WTC11 (cell line): Measurements from ENCODE around the gene PPP6R1. TPM values are rescaled to one million over a fixed set of nuclear protein-coding genes. Genes with fewer than 3 reads are reported as not detected.

ENCODE experiments used
- ATAC-seq: fragments of 200-7000 bp; cut with Tn5 transposase; 2 replicates; pipeline ENCODE4 v1.10.0; 2021; ENCODE audit warnings: mild to moderate bottlenecking, moderate library complexity
- CTCF ChIA-PET: fragments of 300-600 bp; sonication (Branson Sonifier 250); formaldehyde crosslinking; loops from one replicate; lab custom pipeline; 2021; ENCODE audit warnings: antibody characterized with exemption; lab: Charles Lee
- POLR2A ChIA-PET: fragments of 350-600 bp; sonication (Branson Sonifier 250); formaldehyde crosslinking; loops from one replicate; lab custom pipeline; 2021; ENCODE audit warnings: antibody characterized with exemption; lab: Charles Lee
- DNase-seq: peaks from one replicate; pipeline ENCODE4 v3.0.0; 2021; ENCODE audit warnings: low spot score
- H3K27ac Mint-ChIP-seq: 2 replicates; pipeline ENCODE4 v1.8.0; 2021; ENCODE audit warnings: mixed read lengths
- H3K27me3 Mint-ChIP-seq: 2 replicates; pipeline ENCODE4 v1.8.0; 2021; ENCODE audit warnings: low read depth, mild to moderate bottlenecking, moderate library complexity, mixed read lengths
- H3K36me3 Mint-ChIP-seq: 2 replicates; pipeline ENCODE4 v1.8.0; 2021; ENCODE audit warnings: mixed read lengths
- H3K4me1 Mint-ChIP-seq: 2 replicates; pipeline ENCODE4 v1.8.0; 2022; ENCODE audit warnings: mixed read lengths
- H3K4me3 Mint-ChIP-seq: 2 replicates; pipeline ENCODE4 v1.8.0; 2021; ENCODE audit warnings: mild to moderate bottlenecking, moderate library complexity, mixed read lengths
- H3K9me3 Mint-ChIP-seq: 2 replicates; pipeline ENCODE4 v1.8.0; 2021; ENCODE audit warnings: mixed read lengths
- CREB1 ChIP-seq: sonication (generic); formaldehyde crosslinking; IDR thresholded peaks from 2 replicates; pipeline ENCODE4 v1.8.0; 2023; ENCODE audit warnings: mild to moderate bottlenecking, missing genetic modification reagents
- EMX1 ChIP-seq: fragments of 250-450 bp; sonication (Bioruptor Pico); IDR thresholded peaks from 2 replicates; pipeline ENCODE4 v1.8.0; 2021; ENCODE audit warnings: mild to moderate bottlenecking
- ESRRA ChIP-seq: sonication (generic); formaldehyde crosslinking; IDR thresholded peaks from 2 replicates; pipeline ENCODE4 v1.8.1; 2022; ENCODE audit warnings: mild to moderate bottlenecking, missing genetic modification reagents, borderline replicate concordance
- FOXP1 ChIP-seq: sonication (generic); formaldehyde crosslinking; IDR thresholded peaks from 2 replicates; pipeline ENCODE4 v1.8.0; 2022; ENCODE audit warnings: missing genetic modification reagents, mild to moderate bottlenecking, moderate library complexity, borderline replicate concordance
- GABPB1 ChIP-seq: sonication (generic); formaldehyde crosslinking; IDR thresholded peaks from 2 replicates; pipeline ENCODE4 v1.8.1; 2023; ENCODE audit warnings: mild to moderate bottlenecking, missing genetic modification reagents
- NFE2L1 ChIP-seq: sonication (generic); formaldehyde crosslinking; IDR thresholded peaks from 2 replicates; pipeline ENCODE4 v1.8.1; 2023; ENCODE audit warnings: missing genetic modification reagents
- OVOL2 ChIP-seq: fragments of 250-450 bp; sonication (Bioruptor Pico); IDR thresholded peaks from 2 replicates; pipeline ENCODE4 v1.9.0; 2021; ENCODE audit warnings: mild to moderate bottlenecking, borderline replicate concordance
- PRRX2 ChIP-seq: fragments of 250-450 bp; sonication (Bioruptor Pico); IDR thresholded peaks from 2 replicates; pipeline ENCODE4 v1.8.0; 2021; ENCODE audit warnings: mild to moderate bottlenecking
- RELA ChIP-seq: sonication (generic); formaldehyde crosslinking; IDR thresholded peaks from 2 replicates; pipeline ENCODE4 v1.8.1; 2022; ENCODE audit warnings: missing genetic modification reagents, mild to moderate bottlenecking, borderline replicate concordance
- ZNF138 ChIP-seq: sonication (generic); formaldehyde crosslinking; conservative IDR thresholded peaks from 2 replicates; pipeline ENCODE4 v1.8.1; 2022; ENCODE audit warnings: mild to moderate bottlenecking, moderate library complexity, missing genetic modification reagents
- ZNF263 ChIP-seq: sonication (generic); formaldehyde crosslinking; IDR thresholded peaks from 2 replicates; pipeline ENCODE4 v1.8.1; 2022; ENCODE audit warnings: low read depth, mild to moderate bottlenecking, moderate library complexity, missing genetic modification reagents
- total RNA-seq: library from RNA; stranded (reverse); gene quantifications from 3 replicates; pipeline ENCODE4 v1.2.3, GENCODE V29; 2021
- TF ChIP-seq, protein P1 (sequence below): fragments of 250-450 bp; sonication (Bioruptor Pico); IDR thresholded peaks from 2 replicates; pipeline ENCODE4 v1.9.0; 2021; ENCODE audit warnings: mild to moderate bottlenecking, borderline replicate concordance
- TF ChIP-seq, protein P2 (sequence below): sonication (generic); formaldehyde crosslinking; IDR thresholded peaks from 2 replicates; pipeline ENCODE4 v1.8.1; 2023; ENCODE audit warnings: mild to moderate bottlenecking, missing genetic modification reagents, moderate library complexity
- TF ChIP-seq, protein P3 (sequence below): fragments of 250-450 bp; sonication (Bioruptor Pico); IDR thresholded peaks from 2 replicates; pipeline ENCODE4 v1.9.0; 2021; ENCODE audit warnings: mild to moderate bottlenecking
- TF ChIP-seq, protein P4 (sequence below): sonication (generic); formaldehyde crosslinking; IDR thresholded peaks from 2 replicates; pipeline ENCODE4 v1.8.1; 2023; ENCODE audit warnings: mild to moderate bottlenecking, missing genetic modification reagents, moderate library complexity
- TF ChIP-seq, protein P5 (sequence below): sonication (generic); formaldehyde crosslinking; IDR thresholded peaks from 2 replicates; pipeline ENCODE4 v1.8.0; 2022; ENCODE audit warnings: missing genetic modification reagents
- TF ChIP-seq, protein P6 (sequence below): sonication (generic); formaldehyde crosslinking; IDR thresholded peaks from 2 replicates; pipeline ENCODE4 v1.8.0; 2023; ENCODE audit warnings: missing genetic modification reagents

PPP6R1 gene
- total RNA-seq, 1 experiment from 2014 or later = 91.8 TPM

DNA sequence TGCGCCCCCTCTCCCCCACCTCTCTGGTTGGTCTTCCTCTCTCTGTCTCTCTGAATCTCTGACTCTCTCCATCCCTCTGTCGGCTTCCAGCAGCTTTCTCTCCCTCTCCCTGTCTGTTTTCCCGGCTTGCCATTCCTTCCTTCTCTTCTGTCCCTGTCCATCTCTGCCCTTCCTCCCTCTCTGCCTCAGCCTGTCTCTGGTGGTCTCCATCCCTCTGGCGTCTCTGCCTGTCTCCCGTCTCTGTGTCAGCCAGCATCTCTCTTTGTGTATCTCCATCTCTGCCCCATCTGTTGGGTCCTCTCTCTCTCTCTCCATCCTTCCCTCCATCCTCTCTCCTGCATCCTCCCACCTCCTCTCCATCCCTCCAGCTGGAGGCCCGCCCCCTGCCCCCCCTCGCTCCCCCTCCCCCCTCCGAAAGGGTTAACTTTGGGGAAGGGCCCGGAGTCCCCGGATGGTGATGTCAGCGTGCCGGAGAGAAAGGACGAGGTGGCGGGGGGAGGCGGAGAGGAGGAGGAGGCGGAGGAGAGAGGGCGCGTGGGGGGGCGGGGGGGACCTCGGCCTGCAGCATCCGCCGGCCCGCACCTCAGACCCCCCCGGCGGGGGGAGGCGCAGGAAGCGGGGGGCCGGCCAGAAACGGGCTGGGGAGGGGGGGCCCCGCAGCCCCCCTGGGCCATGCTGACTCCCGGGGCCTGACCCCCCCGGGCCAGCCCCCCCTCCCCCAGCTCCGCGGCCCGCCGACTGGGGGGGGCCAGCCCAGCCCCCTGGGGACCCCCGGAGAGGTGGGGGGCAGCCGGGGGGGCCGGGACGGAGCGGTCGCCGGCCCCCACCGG, 24.9 kb upstream of the PPP6R1 start, which contains the start of gene BRSK1:
Gene BRSK1 (plus strand): TSS at position 450 of the 830 bp plus-strand sequence. CDS start 446 bp downstream, outside the sequence.
- no peaks in the 10 kb centered on the region for H3K9me3 Mint-ChIP-seq
- H3K27me3 Mint-ChIP-seq = no peaks in the 10 kb centered on the region
- peak within 1 kb of the TSS; percentile 69 for H3K4me3 Mint-ChIP-seq
- TF ChIP-seq, protein P1, sequence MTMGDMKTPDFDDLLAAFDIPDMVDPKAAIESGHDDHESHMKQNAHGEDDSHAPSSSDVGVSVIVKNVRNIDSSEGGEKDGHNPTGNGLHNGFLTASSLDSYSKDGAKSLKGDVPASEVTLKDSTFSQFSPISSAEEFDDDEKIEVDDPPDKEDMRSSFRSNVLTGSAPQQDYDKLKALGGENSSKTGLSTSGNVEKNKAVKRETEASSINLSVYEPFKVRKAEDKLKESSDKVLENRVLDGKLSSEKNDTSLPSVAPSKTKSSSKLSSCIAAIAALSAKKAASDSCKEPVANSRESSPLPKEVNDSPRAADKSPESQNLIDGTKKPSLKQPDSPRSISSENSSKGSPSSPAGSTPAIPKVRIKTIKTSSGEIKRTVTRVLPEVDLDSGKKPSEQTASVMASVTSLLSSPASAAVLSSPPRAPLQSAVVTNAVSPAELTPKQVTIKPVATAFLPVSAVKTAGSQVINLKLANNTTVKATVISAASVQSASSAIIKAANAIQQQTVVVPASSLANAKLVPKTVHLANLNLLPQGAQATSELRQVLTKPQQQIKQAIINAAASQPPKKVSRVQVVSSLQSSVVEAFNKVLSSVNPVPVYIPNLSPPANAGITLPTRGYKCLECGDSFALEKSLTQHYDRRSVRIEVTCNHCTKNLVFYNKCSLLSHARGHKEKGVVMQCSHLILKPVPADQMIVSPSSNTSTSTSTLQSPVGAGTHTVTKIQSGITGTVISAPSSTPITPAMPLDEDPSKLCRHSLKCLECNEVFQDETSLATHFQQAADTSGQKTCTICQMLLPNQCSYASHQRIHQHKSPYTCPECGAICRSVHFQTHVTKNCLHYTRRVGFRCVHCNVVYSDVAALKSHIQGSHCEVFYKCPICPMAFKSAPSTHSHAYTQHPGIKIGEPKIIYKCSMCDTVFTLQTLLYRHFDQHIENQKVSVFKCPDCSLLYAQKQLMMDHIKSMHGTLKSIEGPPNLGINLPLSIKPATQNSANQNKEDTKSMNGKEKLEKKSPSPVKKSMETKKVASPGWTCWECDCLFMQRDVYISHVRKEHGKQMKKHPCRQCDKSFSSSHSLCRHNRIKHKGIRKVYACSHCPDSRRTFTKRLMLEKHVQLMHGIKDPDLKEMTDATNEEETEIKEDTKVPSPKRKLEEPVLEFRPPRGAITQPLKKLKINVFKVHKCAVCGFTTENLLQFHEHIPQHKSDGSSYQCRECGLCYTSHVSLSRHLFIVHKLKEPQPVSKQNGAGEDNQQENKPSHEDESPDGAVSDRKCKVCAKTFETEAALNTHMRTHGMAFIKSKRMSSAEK (CRISPR knock-in tag) = no peak
- TF ChIP-seq, protein P2, sequence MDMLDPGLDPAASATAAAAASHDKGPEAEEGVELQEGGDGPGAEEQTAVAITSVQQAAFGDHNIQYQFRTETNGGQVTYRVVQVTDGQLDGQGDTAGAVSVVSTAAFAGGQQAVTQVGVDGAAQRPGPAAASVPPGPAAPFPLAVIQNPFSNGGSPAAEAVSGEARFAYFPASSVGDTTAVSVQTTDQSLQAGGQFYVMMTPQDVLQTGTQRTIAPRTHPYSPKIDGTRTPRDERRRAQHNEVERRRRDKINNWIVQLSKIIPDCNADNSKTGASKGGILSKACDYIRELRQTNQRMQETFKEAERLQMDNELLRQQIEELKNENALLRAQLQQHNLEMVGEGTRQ (CRISPR knock-in tag) = no peak
- TF ChIP-seq ZNF138 (CRISPR knock-in tag) = no peak
- no peak for TF ChIP-seq RELA (CRISPR knock-in tag)
- TF ChIP-seq PRRX2 = no peak
- TF ChIP-seq, protein P3, sequence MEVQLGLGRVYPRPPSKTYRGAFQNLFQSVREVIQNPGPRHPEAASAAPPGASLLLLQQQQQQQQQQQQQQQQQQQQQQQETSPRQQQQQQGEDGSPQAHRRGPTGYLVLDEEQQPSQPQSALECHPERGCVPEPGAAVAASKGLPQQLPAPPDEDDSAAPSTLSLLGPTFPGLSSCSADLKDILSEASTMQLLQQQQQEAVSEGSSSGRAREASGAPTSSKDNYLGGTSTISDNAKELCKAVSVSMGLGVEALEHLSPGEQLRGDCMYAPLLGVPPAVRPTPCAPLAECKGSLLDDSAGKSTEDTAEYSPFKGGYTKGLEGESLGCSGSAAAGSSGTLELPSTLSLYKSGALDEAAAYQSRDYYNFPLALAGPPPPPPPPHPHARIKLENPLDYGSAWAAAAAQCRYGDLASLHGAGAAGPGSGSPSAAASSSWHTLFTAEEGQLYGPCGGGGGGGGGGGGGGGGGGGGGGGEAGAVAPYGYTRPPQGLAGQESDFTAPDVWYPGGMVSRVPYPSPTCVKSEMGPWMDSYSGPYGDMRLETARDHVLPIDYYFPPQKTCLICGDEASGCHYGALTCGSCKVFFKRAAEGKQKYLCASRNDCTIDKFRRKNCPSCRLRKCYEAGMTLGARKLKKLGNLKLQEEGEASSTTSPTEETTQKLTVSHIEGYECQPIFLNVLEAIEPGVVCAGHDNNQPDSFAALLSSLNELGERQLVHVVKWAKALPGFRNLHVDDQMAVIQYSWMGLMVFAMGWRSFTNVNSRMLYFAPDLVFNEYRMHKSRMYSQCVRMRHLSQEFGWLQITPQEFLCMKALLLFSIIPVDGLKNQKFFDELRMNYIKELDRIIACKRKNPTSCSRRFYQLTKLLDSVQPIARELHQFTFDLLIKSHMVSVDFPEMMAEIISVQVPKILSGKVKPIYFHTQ (CRISPR knock-in tag) = no peak
- no peak for TF ChIP-seq EMX1 (CRISPR knock-in tag)
- no peak for TF ChIP-seq NFE2L1
- no peak for TF ChIP-seq CREB1 (CRISPR knock-in tag)
- no peak for TF ChIP-seq OVOL2 (CRISPR knock-in tag)
- TF ChIP-seq FOXP1 (CRISPR knock-in tag) = no peak
- TF ChIP-seq, protein P4, sequence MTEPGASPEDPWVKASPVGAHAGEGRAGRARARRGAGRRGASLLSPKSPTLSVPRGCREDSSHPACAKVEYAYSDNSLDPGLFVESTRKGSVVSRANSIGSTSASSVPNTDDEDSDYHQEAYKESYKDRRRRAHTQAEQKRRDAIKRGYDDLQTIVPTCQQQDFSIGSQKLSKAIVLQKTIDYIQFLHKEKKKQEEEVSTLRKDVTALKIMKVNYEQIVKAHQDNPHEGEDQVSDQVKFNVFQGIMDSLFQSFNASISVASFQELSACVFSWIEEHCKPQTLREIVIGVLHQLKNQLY (CRISPR knock-in tag) = no peak
- TF ChIP-seq, protein P5, sequence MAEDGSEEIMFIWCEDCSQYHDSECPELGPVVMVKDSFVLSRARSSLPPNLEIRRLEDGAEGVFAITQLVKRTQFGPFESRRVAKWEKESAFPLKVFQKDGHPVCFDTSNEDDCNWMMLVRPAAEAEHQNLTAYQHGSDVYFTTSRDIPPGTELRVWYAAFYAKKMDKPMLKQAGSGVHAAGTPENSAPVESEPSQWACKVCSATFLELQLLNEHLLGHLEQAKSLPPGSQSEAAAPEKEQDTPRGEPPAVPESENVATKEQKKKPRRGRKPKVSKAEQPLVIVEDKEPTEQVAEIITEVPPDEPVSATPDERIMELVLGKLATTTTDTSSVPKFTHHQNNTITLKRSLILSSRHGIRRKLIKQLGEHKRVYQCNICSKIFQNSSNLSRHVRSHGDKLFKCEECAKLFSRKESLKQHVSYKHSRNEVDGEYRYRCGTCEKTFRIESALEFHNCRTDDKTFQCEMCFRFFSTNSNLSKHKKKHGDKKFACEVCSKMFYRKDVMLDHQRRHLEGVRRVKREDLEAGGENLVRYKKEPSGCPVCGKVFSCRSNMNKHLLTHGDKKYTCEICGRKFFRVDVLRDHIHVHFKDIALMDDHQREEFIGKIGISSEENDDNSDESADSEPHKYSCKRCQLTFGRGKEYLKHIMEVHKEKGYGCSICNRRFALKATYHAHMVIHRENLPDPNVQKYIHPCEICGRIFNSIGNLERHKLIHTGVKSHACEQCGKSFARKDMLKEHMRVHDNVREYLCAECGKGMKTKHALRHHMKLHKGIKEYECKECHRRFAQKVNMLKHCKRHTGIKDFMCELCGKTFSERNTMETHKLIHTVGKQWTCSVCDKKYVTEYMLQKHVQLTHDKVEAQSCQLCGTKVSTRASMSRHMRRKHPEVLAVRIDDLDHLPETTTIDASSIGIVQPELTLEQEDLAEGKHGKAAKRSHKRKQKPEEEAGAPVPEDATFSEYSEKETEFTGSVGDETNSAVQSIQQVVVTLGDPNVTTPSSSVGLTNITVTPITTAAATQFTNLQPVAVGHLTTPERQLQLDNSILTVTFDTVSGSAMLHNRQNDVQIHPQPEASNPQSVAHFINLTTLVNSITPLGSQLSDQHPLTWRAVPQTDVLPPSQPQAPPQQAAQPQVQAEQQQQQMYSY (CRISPR knock-in tag) = no peak
- no peak for TF ChIP-seq ESRRA (CRISPR knock-in tag)
- TF ChIP-seq, protein P6, sequence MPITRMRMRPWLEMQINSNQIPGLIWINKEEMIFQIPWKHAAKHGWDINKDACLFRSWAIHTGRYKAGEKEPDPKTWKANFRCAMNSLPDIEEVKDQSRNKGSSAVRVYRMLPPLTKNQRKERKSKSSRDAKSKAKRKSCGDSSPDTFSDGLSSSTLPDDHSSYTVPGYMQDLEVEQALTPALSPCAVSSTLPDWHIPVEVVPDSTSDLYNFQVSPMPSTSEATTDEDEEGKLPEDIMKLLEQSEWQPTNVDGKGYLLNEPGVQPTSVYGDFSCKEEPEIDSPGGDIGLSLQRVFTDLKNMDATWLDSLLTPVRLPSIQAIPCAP (CRISPR knock-in tag) = no peak
- no peak for TF ChIP-seq GABPB1 (CRISPR knock-in tag)
- TF ChIP-seq ZNF263 (CRISPR knock-in tag) = no peak
- peaks cover 23% of the 10 kb centered on the region for H3K4me1 Mint-ChIP-seq
- ATAC-seq (no peak), DNase-seq (peak; percentile 84)
- ChIA-PET POLR2A (interaction anchor here (0.6 to 1.3 kb wide), 2 partner anchors 25 to 34 kb away, joined by 3 read pairs; partner anchors contain the start of gene PPP6R1), CTCF (interaction anchor here (0.7 to 1.0 kb wide), 2 partner anchors 18 to 137 kb away, joined by 3 to 5 read pairs; no protein-coding TSS in a partner anchor)
- no peak within 1 kb of the TSS for H3K27ac Mint-ChIP-seq
- H3K36me3 Mint-ChIP-seq = no peaks in the 10 kb centered on the region
